Natural killer cell (primary cell): Measurements from ENCODE around the gene CD93. TPM values are rescaled to one million over a fixed set of nuclear protein-coding genes. Genes with fewer than 3 reads are reported as not detected.

ENCODE experiments used
- ATAC-seq, 3 donors: fragments of 150-1000 bp in 2 of 3; fragments of 200-7000 bp in 1 of 3; cut with Tn5 transposase; 1 replicate in 1 of 3; 2 replicates in 2 of 3; pipeline ENCODE4 v1.10.0; 2021; ENCODE audit warnings: mild to moderate bottlenecking in 2 of 3, moderate library complexity in 2 of 3
- DNase-seq, 2 donors: peaks; one replicate each; pipeline versions ENCODE4 v3.0.0 to v3.0.0-alpha.2; 2013 to 2021; ENCODE audit warnings: mixed read lengths in 1 of 2
- H3K27ac ChIP-seq: one replicate; pipeline ENCODE4 v1.5.1; 2013; ENCODE audit warnings: mild to moderate bottlenecking, low read length
- H3K27me3 ChIP-seq: one replicate; pipeline ENCODE4 v1.6.1; 2013; ENCODE audit warnings: low read length; ENCODE audit not compliant: control insufficient read depth, insufficient read depth
- H3K36me3 ChIP-seq: one replicate; pipeline ENCODE4 v1.6.1; 2013; ENCODE audit warnings: low read length; ENCODE audit not compliant: control insufficient read depth, insufficient read depth
- H3K4me1 ChIP-seq: one replicate; pipeline ENCODE4 v1.6.1; 2013; ENCODE audit warnings: low read length; ENCODE audit not compliant: control insufficient read depth, insufficient read depth
- H3K4me3 ChIP-seq: one replicate; pipeline ENCODE4 v1.5.1; 2013; ENCODE audit warnings: low read length
- H3K9me3 ChIP-seq: one replicate; pipeline ENCODE4 v1.6.1; 2013; ENCODE audit warnings: low read length; ENCODE audit not compliant: control insufficient read depth, insufficient read depth
- H3K27ac Mint-ChIP-seq, 2 donors: one replicate each; pipeline ENCODE4 v1.8.0; 2022; ENCODE audit warnings: mild to moderate bottlenecking in 2 of 2, mixed read lengths in 2 of 2, moderate library complexity in 1 of 2
- H3K27me3 Mint-ChIP-seq, 2 donors: one replicate each; pipeline ENCODE4 v1.8.0; 2022; ENCODE audit warnings: low read depth in 2 of 2, mixed read lengths in 2 of 2
- H3K36me3 Mint-ChIP-seq: one replicate; pipeline ENCODE4 v1.8.0; 2022; ENCODE audit warnings: mixed read lengths
- H3K4me1 Mint-ChIP-seq, 2 donors: one replicate each; pipeline ENCODE4 v1.8.0; 2022; ENCODE audit warnings: mixed read lengths in 2 of 2
- H3K4me3 Mint-ChIP-seq: one replicate; pipeline ENCODE4 v1.8.0; 2022; ENCODE audit warnings: mild to moderate bottlenecking, moderate library complexity, mixed read lengths
- H3K9me3 Mint-ChIP-seq, 2 donors: one replicate each; pipeline ENCODE4 v1.8.0; 2022; ENCODE audit warnings: mixed read lengths in 2 of 2
- WGBS: methylation state at CpG from one replicate; pipeline ENCODE4 v1.1.7; 2013; ENCODE audit warnings: missing lambda C conversion rate; ENCODE audit not compliant: insufficient coverage; 5-methylcytosine and 5-hydroxymethylcytosine counted together
- intact Hi-C: fragments of 100-400 bp; cut with micrococcal nuclease; formaldehyde crosslinking; loops from one replicate; pipeline ENCODE4 v1.14.2; 2022
- total RNA-seq, 4 donors: library from RNA; stranded (reverse); fragments of 120-200 nt in 1 of 4; gene quantifications; one replicate each; pipeline versions ENCODE4 v1.2.3 to v1.2.4, GENCODE V29; 2013 to 2022
- TF ChIP-seq, protein P1 (sequence below): fragments of 200-600 bp; IDR thresholded peaks from one replicate; pipeline ENCODE4 v1.8.0; 2022; ENCODE audit warnings: antibody characterized with exemption

The CD93 gene
- total RNA-seq, 3 donors from 2014 or later (not counting 1 experiment from before 2014, with no cell fraction given): 8.0 to 17.9 (median 17.2) TPM

DNA sequence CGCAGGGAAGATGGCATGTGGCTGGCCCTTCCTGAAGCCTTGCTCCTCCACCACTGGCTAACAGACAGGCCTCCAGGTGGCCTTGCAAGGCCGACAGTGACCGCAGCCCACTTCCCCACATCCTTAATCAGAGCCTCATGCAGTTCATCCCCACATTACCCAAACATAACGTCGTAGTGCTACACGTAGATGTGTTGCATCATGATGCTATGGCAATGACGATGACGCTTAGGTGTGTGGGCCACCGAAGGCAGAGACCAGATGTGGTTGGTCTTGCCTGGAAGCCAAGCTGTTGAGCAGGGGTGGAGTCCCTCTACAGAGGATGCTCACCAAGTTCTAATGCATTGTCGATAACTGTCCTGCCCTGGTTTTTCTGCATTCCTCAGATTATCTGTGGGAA is 5.6 kb downstream of the CD93 start:
- WGBS: 87% methylated on average over 10 of the region's 10 CpGs
- H3K4me1 Mint-ChIP-seq: peaks cover 52 to 71% of the 10 kb centered on the region in 2 donors
- TF ChIP-seq, protein P1, sequence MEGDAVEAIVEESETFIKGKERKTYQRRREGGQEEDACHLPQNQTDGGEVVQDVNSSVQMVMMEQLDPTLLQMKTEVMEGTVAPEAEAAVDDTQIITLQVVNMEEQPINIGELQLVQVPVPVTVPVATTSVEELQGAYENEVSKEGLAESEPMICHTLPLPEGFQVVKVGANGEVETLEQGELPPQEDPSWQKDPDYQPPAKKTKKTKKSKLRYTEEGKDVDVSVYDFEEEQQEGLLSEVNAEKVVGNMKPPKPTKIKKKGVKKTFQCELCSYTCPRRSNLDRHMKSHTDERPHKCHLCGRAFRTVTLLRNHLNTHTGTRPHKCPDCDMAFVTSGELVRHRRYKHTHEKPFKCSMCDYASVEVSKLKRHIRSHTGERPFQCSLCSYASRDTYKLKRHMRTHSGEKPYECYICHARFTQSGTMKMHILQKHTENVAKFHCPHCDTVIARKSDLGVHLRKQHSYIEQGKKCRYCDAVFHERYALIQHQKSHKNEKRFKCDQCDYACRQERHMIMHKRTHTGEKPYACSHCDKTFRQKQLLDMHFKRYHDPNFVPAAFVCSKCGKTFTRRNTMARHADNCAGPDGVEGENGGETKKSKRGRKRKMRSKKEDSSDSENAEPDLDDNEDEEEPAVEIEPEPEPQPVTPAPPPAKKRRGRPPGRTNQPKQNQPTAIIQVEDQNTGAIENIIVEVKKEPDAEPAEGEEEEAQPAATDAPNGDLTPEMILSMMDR: no peak
- intact Hi-C loops: no loop called here
- Histone ChIP-seq H3K27me3 (no peaks in the 10 kb centered on the region), H3K4me1 (peaks cover 44% of the 10 kb centered on the region), H3K27ac (no peak overlapping the region), H3K36me3 (no peaks in the 10 kb centered on the region), H3K9me3 (no peaks in the 10 kb centered on the region), H3K4me3 (no peak overlapping the region)
- ATAC-seq: no peak
- no peaks in the 10 kb centered on the region for H3K9me3 Mint-ChIP-seq
- no peaks in the 10 kb centered on the region for H3K27me3 Mint-ChIP-seq
- H3K27ac Mint-ChIP-seq: peak overlapping the region; percentile 49 to 94
- no peak for DNase-seq
- peak overlapping the region; percentile 25 for H3K4me3 Mint-ChIP-seq
- no peaks in the 10 kb centered on the region for H3K36me3 Mint-ChIP-seq

DNA sequence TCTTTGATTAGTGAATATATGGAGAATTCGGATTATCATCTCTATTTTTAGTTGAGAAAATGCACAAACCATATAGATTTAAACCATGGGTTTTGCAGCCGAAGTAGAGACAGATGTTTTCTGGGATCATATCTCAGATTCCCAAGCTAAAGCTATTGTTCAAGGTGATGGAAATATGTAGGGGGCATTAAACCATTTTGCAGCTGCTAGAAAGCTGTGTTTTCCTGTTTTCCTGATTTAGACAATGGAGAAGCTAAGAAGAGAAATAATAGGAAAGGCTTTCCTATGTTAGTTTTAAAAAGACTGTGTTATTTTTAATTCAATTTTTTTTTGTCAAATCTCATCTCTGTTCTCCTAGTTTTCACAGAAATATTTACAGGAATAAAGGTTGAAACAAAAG is 6.2 kb downstream of the CD93 start:
- no peaks in the 10 kb centered on the region for H3K9me3 ChIP-seq
- ATAC-seq: no peak
- Mint-ChIP-seq H3K9me3 (no peaks in the 10 kb centered on the region), H3K27ac (peak overlapping the region; percentile 42 to 49), H3K4me3 (peak overlapping the region; percentile 10), H3K36me3 (no peaks in the 10 kb centered on the region), H3K27me3 (no peaks in the 10 kb centered on the region), H3K4me1 (peaks cover 52 to 65% of the 10 kb centered on the region in 2 donors)
- peaks cover 38% of the 10 kb centered on the region for H3K4me1 ChIP-seq
- no peak overlapping the region for H3K27ac ChIP-seq
- H3K36me3 ChIP-seq: no peaks in the 10 kb centered on the region
- H3K4me3 ChIP-seq: no peak overlapping the region
- DNase-seq: no peak
- intact Hi-C loops: no loop called here
- 86% methylated on average over 1 of the region's 2 CpGs for WGBS
- no peaks in the 10 kb centered on the region for H3K27me3 ChIP-seq
- TF ChIP-seq, protein P1: no peak

DNA sequence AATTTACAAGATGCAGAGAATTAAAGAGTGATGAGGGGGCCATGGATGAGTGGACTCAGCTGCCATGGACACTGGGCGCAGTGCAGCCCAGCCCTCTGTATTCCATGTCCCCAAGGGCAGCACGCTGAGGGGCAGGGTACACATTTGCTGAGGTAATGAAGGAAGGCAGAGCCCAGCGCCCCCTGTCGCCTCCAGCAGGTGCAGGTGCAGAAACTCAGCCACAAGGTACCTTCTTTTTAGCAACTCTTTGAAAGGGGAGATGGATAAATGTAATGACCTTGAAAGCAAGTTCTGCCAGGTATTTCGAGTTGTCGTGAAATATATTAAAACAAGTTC is 7.1 kb downstream of the CD93 start:
- Mint-ChIP-seq H3K27me3 (no peaks in the 10 kb centered on the region), H3K4me3 (no peak overlapping the region), H3K4me1 (peaks cover 43 to 56% of the 10 kb centered on the region in 2 donors), H3K27ac (no peak overlapping the region), H3K36me3 (no peaks in the 10 kb centered on the region), H3K9me3 (no peaks in the 10 kb centered on the region)
- H3K4me1 ChIP-seq: peaks cover 28% of the 10 kb centered on the region
- TF ChIP-seq, protein P1: no peak
- intact Hi-C loops: no loop called here
- H3K27me3 ChIP-seq: no peaks in the 10 kb centered on the region
- no peak overlapping the region for H3K4me3 ChIP-seq
- no peak for DNase-seq
- no peaks in the 10 kb centered on the region for H3K36me3 ChIP-seq
- no peak overlapping the region for H3K27ac ChIP-seq
- no peak for ATAC-seq
- WGBS: 86% methylated on average over 6 of the region's 6 CpGs
- H3K9me3 ChIP-seq: no peaks in the 10 kb centered on the region

DNA sequence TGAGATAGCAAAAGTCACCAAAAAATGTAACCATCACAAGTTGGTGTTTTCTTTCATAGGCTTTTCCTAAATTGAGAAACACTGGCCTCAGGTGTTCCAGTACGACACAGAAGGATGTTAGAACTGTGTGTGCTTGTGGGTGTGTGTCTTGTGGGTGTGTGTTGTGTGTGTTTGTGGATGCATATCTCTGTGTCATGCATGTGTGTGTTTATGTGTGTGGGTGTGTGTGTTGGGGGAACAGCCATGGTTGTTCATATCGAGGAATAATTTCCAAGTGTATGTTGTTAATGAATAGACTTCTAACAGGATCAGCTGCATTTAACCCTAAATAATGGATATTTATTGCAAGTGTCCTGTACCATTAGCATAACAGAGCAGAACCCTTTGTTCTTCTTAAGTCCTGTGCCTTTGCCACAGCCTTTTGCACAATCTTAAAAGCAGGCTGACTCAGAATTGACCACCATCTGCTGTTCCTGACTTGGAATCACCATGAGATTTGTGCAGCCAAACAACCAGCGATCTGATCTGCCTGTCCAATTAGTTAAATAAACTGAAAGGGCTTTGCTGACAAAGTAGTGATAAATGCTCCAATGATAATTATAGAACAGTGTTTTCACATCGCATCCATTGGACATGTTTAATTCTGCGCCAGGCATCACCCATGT is 7.6 kb downstream of the CD93 start:
- H3K9me3 ChIP-seq: no peaks in the 10 kb centered on the region
- intact Hi-C loops: no loop called here
- TF ChIP-seq, protein P1: no peak
- Mint-ChIP-seq H3K4me3 (no peak overlapping the region), H3K27ac (no peak overlapping the region), H3K4me1 (peaks cover 39 to 52% of the 10 kb centered on the region in 2 donors), H3K9me3 (no peaks in the 10 kb centered on the region), H3K27me3 (no peaks in the 10 kb centered on the region), H3K36me3 (no peaks in the 10 kb centered on the region)
- H3K4me3 ChIP-seq: no peak overlapping the region
- WGBS: 89% methylated on average over 5 of the region's 5 CpGs
- peaks cover 23% of the 10 kb centered on the region for H3K4me1 ChIP-seq
- DNase-seq (no peak), ATAC-seq (no peak)
- H3K36me3 ChIP-seq: no peaks in the 10 kb centered on the region
- no peak overlapping the region for H3K27ac ChIP-seq
- H3K27me3 ChIP-seq: no peaks in the 10 kb centered on the region
